Mesothelial cell of epicardium (in vitro differentiated cells): Measurements from ENCODE around the gene ANO8. TPM values are rescaled to one million over a fixed set of nuclear protein-coding genes. Genes with fewer than 3 reads are reported as not detected.

Source experiments
- DNase-seq, 2 experiments: peaks; one replicate each; pipeline ENCODE4 v3.0.0; 2021; ENCODE audit warnings: low spot score in 2 of 2; ENCODE audit not compliant: unreplicated experiment in 2 of 2
- H3K27ac Mint-ChIP-seq: 2 replicates; pipeline ENCODE4 v1.8.0; 2021; ENCODE audit warnings: mixed read lengths
- H3K27me3 Mint-ChIP-seq: 2 replicates; pipeline ENCODE4 v1.8.0; 2021; ENCODE audit warnings: low read depth, mixed read lengths
- H3K36me3 Mint-ChIP-seq: 2 replicates; pipeline ENCODE4 v1.8.0; 2021; ENCODE audit warnings: mixed read lengths
- H3K4me1 Mint-ChIP-seq: 2 replicates; pipeline ENCODE4 v1.8.0; 2021; ENCODE audit warnings: mixed read lengths
- H3K4me3 Mint-ChIP-seq: 2 replicates; pipeline ENCODE4 v1.8.0; 2021; ENCODE audit warnings: mild to moderate bottlenecking, moderate library complexity, mixed read lengths
- H3K9me3 Mint-ChIP-seq: 2 replicates; pipeline ENCODE4 v1.8.0; 2021; ENCODE audit warnings: mixed read lengths
- CTCF ChIP-seq: fragments of 200-600 bp; sonication (generic); IDR thresholded peaks from one replicate; pipeline ENCODE4 v1.5.0; 2021; ENCODE audit warnings: antibody characterized with exemption; ENCODE audit not compliant: unreplicated experiment
- total RNA-seq: library from RNA; stranded (reverse); gene quantifications from 3 replicates; pipeline ENCODE4 v1.2.1, GENCODE V29; 2021

Gene ANO8
- total RNA-seq, 1 donor from 2014 or later, result 43.5 TPM

GRCh38 chr19:17327654-17328516 is 6.8 kb downstream of the ANO8 start:
- DNase-seq, result peak; percentile 71 to 85
- peaks cover 14% of the 10 kb centered on the region for H3K27me3 Mint-ChIP-seq
- no peaks in the 10 kb centered on the region for H3K9me3 Mint-ChIP-seq
- H3K4me1 Mint-ChIP-seq, result peaks cover 11% of the 10 kb centered on the region
- peak; percentile 67 for TF ChIP-seq CTCF
- H3K4me3 Mint-ChIP-seq, result peak overlapping the region; percentile 84
- peak overlapping the region; percentile 96 for H3K27ac Mint-ChIP-seq
- H3K36me3 Mint-ChIP-seq, result peaks cover 9% of the 10 kb centered on the region

GRCh38 chr19:17327068-17327653 is 7.5 kb downstream of the ANO8 start:
- Mint-ChIP-seq H3K36me3 (peaks cover 6% of the 10 kb centered on the region), H3K9me3 (no peaks in the 10 kb centered on the region), H3K4me3 (peak overlapping the region; percentile 84), H3K27ac (peak overlapping the region; percentile 96), H3K4me1 (peaks cover 11% of the 10 kb centered on the region), H3K27me3 (peaks cover 14% of the 10 kb centered on the region)
- no peak for TF ChIP-seq CTCF
- no peak for DNase-seq

GRCh38 chr19:17326595-17326966 is 8.1 kb downstream of the ANO8 start:
- peaks cover 6% of the 10 kb centered on the region for H3K36me3 Mint-ChIP-seq
- no peaks in the 10 kb centered on the region for H3K9me3 Mint-ChIP-seq
- TF ChIP-seq CTCF, result no peak
- H3K27ac Mint-ChIP-seq, result peak overlapping the region; percentile 43
- peaks cover 14% of the 10 kb centered on the region for H3K27me3 Mint-ChIP-seq
- H3K4me3 Mint-ChIP-seq, result peak overlapping the region; percentile 37
- no peak for DNase-seq
- peaks cover 11% of the 10 kb centered on the region for H3K4me1 Mint-ChIP-seq

- H3K36me3 Mint-ChIP-seq, result peaks cover 6% of the 10 kb centered on the region
- peaks cover 14% of the 10 kb centered on the region for H3K27me3 Mint-ChIP-seq
- H3K4me1 Mint-ChIP-seq, result peaks cover 11% of the 10 kb centered on the region
- peak overlapping the region; percentile 10 for H3K4me3 Mint-ChIP-seq
- no peaks in the 10 kb centered on the region for H3K9me3 Mint-ChIP-seq
- TF ChIP-seq CTCF, result no peak
- H3K27ac Mint-ChIP-seq, result peak overlapping the region; percentile 26
- DNase-seq, result no peak
These were observed 8.6 kb downstream of the ANO8 start for GRCh38 chr19:17325881-17326594.

- no peak for DNase-seq
- no peak overlapping the region for H3K27ac Mint-ChIP-seq
- H3K36me3 Mint-ChIP-seq, result peaks cover 2% of the 10 kb centered on the region
- H3K27me3 Mint-ChIP-seq, result peaks cover 9% of the 10 kb centered on the region
- no peaks in the 10 kb centered on the region for H3K9me3 Mint-ChIP-seq
- H3K4me3 Mint-ChIP-seq, result no peak overlapping the region
- H3K4me1 Mint-ChIP-seq, result peaks cover 11% of the 10 kb centered on the region
- no peak for TF ChIP-seq CTCF
These were observed 9.5 kb downstream of the ANO8 start for GRCh38 chr19:17325133-17325532.
